ENCODE results near the gene NBEAL2. TPM values are rescaled to one million over a fixed set of nuclear protein-coding genes. Genes with fewer than 3 reads are reported as not detected.
"Not testable (repeated sequence)": the region's sequence is repeated elsewhere in the genome, so short reads cannot be mapped to it uniquely, and the experiment has no call there.

Gene NBEAL2
- total RNA-seq, 2 experiments from 2014 or later = 79.6 to 82.9 TPM

DNA sequence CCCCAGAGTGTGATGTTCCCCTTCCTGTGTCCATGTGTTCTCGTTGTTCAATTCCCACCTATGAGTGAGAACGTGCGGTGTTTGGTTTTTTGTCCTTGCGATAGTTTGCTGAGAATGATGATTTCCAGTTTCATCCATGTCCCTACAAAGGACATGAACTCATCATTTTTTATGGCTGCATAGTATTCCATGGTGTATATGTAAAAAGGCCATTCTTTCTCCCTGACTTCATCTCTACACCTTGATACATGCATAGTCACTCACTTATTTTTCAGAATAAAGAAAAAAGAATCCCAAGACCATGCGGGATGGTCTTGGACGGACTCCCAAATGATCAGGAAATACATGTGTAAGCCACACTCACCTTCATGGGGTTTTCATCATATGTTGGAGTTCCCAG is 57.8 kb downstream of the NBEAL2 start:
- CTCF ChIA-PET, POLR2A ChIA-PET: not testable (repeated sequence)

DNA sequence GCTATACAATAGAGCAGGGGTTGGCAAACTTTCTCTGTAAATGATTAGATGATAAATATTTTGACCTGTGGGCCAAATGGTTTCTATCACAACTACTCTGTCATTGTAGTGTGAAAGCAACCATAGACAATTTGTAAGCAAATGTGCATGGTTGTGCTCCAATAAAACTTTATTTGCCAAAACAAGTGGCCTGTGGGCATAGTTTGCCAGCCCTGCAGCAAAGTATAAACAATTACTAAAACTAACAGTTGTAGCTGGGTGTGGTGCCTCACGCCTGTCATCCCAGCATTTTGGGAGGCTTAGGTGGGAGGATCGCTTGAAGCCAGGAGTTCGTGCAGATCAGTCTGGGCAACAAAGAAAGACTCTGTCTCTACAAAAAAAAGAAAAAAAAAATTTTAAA is 61.6 kb downstream of the NBEAL2 start:
- CTCF ChIA-PET = interaction anchor here (1.0 to 1.1 kb wide), 3 partner anchors 8 to 285 kb away, joined by 3 read pairs; no protein-coding TSS in a partner anchor
- POLR2A ChIA-PET = no interaction called here

DNA sequence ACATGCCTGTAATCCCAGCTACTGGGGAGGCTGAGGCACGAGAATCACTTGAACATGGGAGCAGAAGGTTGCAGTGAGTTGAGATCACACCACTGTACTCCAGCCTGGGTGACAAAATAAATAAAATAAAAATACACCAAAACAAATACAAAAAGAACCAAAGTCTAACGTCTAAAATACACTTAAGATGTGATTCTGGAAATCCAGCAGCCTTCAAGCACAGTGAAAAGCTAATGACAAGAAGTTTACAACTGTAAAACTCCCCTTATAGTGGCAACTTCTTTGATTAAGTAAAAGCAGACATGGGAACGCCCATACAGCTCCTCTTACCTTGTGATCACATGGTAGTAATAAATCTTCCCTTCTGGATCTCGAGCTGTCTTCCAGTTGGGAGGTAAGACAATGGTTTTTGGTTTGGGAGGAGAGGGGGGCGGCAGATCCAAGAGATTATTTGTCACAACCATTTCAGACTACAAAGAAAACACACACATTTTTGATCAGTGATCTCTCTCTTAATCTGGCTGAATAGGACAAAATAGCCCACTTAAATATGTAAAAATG is 62.8 kb downstream of the NBEAL2 start:
- ChIA-PET CTCF (no interaction called here), POLR2A (no interaction called here)

DNA sequence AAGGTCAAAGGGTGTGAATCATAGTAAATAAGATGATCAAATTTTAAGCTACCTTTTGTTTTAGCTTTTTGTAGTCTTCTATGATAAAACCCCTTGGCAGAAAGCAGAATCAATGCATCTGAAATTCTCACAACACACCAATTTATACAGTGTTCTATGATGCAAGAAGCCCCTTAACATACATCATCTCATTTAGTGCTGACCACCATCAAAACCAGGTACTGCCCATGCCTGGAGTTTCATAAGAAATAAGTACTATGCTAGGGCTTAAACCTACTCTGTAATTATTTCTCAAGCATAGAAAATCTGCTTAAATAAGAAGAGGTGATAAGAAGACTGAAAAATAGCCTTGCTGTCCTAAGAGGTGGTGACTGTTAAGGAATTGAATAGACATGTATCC is 67.6 kb downstream of the NBEAL2 start:
- CTCF ChIA-PET = interaction anchor here (0.6 kb wide), 3 partner anchors 55 to 127 kb away, joined by 3 to 5 read pairs (median 4); no protein-coding TSS in a partner anchor
- POLR2A ChIA-PET = no interaction called here

DNA sequence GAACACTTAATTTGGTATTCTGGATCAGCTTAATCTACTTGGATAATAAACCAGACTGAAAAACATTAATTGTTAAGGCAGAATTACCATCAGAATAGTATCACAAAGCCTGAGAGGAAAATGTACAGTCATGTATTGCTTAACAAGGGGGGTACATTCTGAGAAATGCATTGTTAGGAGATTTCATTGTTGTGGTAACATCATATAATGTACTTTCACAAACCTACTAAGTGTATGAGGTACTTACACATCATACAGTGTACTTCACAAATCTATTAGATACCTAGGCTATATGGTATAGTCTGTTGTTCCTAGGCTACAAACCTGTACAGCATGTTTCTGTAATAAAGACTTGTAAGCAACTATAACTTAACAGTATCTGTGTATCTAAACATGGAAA is 68.2 kb downstream of the NBEAL2 start:
- ChIA-PET POLR2A (no interaction called here), CTCF (interaction anchor here (0.6 kb wide), 2 partner anchors 72 to 126 kb away, joined by 4 to 5 read pairs; no protein-coding TSS in a partner anchor)

DNA sequence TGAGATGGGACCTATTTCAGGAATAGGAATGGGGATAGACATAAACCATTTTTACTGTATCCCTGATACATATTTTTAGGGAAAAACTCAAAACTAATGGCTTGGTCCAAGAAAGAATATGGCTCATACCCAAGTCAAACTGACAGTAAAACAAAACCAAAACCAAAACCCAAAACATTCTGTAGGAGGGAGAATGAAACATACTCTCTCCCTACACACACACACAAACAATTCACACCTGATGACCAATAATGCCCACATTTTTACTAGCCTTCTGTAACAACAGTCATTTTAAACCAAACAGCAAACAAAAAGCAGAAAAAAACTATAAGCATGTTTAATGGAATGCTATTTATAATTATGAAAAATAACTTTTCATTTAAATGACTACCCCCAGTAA is 74.9 kb downstream of the NBEAL2 start:
- CTCF ChIA-PET = no interaction called here
- POLR2A ChIA-PET = interaction anchor here (0.6 kb wide), 1 partner anchor 14 kb away, joined by 6 read pairs; no protein-coding TSS in a partner anchor

DNA sequence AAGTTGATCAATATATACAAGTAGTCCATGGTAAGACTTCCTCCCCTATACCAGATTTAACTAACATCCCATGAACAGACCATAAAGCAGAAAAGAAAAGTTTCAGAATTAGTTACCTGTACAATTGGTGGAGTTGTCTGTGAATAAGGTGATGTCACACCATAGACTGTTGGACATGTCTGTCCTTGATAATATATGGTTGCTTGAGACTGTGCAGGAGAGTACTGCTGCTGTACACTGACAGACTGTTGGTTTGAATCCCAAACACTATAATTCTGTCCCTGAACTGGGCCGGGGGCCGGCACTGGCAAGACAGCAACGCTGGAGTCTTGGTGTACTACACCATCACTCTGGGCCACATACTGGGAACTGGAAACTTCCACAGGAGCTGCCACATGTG is 77.2 kb downstream of the NBEAL2 start:
- ChIA-PET POLR2A (no interaction called here), CTCF (no interaction called here)

DNA sequence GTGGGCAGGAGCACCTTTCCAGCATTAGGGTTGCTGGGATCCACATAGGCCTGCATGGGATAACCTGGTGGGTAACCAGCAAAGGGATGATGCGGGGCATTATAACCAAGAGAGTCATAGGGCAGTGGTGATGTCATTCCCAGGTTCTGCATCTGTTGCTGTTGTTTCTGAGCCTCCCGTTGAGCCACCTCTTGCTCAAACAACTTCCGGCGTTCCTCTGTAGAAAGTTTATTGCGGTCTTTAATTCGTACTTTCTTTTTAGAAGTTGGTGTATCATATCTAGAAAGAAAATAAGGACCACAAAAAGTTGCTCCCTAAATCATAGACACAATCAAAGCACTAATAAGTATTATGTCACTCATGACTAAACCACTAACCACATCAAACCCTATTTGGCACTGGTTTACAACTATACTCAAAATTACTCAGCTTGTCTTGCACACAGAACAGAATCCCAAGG is 77.8 kb downstream of the NBEAL2 start:
- ChIA-PET CTCF (no interaction called here), POLR2A (no interaction called here)

Other genes with a start within 250 kb of the NBEAL2 start
- gene MYL3, start 116.2 kb upstream of the NBEAL2 start, total RNA-seq = not detected
- gene PTH1R, start 101.9 kb upstream of the NBEAL2 start, total RNA-seq = not detected
- gene CCDC12, start 2.9 kb upstream of the NBEAL2 start, total RNA-seq = 10 to 100 TPM; 57.0 to 59.1 TPM
- gene SETD2, start 184.4 kb downstream of the NBEAL2 start, total RNA-seq = 10 to 100 TPM; 28.6 to 28.9 TPM